ENCODE measurements around the gene HSF2BP. TPM values are rescaled to one million over a fixed set of nuclear protein-coding genes. Genes with fewer than 3 reads are reported as not detected.
"Not testable (repeated sequence)": the region's sequence is repeated elsewhere in the genome, so short reads cannot be mapped to it uniquely, and the experiment has no call there.

The HSF2BP gene
- total RNA-seq, 1 experiment from 2014 or later = 1.5 TPM

DNA sequence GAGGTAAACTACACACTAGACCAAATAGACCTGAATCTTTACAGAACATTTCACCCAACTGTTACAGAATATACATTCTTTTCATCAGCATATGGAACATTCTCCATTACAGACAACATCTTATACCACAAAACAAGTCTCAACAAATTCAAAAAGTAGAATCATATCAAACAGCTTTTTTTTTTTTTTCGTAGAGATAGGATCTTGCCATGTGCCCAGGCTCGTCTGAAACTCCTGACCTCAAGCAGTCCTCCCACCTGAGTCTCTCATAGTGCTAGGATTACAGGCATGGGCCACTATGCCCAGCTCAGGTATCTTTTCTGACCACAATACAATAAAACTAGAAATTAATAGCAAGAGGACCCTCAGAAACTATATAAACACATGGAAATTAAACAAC, 36.5 kb downstream of the HSF2BP start:
- Mint-ChIP-seq H3K36me3 (ENCODE audit: insufficient read depth, unreplicated experiment) (no peaks in the 10 kb centered on the region), H3K9me3 (ENCODE audit: low read depth, unreplicated experiment) (peaks cover 3% of the 10 kb centered on the region), H3K4me1 (ENCODE audit: low read depth, unreplicated experiment) (no peaks in the 10 kb centered on the region), H3K27me3 (ENCODE audit: unreplicated experiment) (no peaks in the 10 kb centered on the region), H3K4me3 (ENCODE audit: low read depth, unreplicated experiment) (no peak overlapping the region), H3K27ac (ENCODE audit: unreplicated experiment) (no peak overlapping the region)
- CTCF ChIA-PET = interaction anchor here (0.7 kb wide), 1 partner anchor 11 kb away, joined by 3 read pairs; no protein-coding TSS in a partner anchor
- no peak for TF ChIP-seq CTCF (IDR thresholded peaks at IDR 0.05; ENCODE audit: unreplicated experiment)
- intact Hi-C loops (cut with micrococcal nuclease; ENCODE audit: unreplicated experiment) = no loop called here
- no peak for DNase-seq
- BruUV-seq (replicated peaks) = no TSS peak

DNA sequence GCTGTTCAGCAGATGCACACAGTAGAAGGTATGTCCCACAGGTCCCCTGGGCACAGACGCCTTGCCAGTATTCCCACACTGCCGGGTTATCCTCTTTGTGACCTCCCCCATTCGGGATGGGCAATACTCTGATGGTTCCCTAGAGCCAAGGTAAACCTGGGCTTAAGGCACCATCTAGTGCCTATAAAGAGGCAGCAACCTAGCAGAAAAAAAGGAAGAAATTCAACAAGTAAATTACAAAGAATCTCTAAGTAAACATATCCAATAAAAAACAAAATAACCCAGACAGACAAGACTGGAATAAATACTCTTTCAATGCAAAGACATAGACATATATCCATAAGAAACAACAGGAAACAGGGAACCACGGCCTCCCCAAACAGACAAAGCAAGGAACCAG, 39.4 kb downstream of the HSF2BP start:
- no peaks in the 10 kb centered on the region for H3K4me1 Mint-ChIP-seq (ENCODE audit: low read depth, unreplicated experiment)
- H3K4me3 Mint-ChIP-seq (ENCODE audit: low read depth, unreplicated experiment) = no peak overlapping the region
- no peaks in the 10 kb centered on the region for H3K27me3 Mint-ChIP-seq (ENCODE audit: unreplicated experiment)
- intact Hi-C loops (cut with micrococcal nuclease; ENCODE audit: unreplicated experiment) = no loop called here
- DNase-seq = no peak
- no peak overlapping the region for H3K27ac Mint-ChIP-seq (ENCODE audit: unreplicated experiment)
- no TSS peak for BruUV-seq (replicated peaks)
- no peaks in the 10 kb centered on the region for H3K36me3 Mint-ChIP-seq (ENCODE audit: insufficient read depth, unreplicated experiment)
- CTCF ChIA-PET = no interaction called here
- no peak for TF ChIP-seq CTCF (IDR thresholded peaks at IDR 0.05; ENCODE audit: unreplicated experiment)
- peaks cover 3% of the 10 kb centered on the region for H3K9me3 Mint-ChIP-seq (ENCODE audit: low read depth, unreplicated experiment)

- Mint-ChIP-seq H3K4me3 (ENCODE audit: low read depth, unreplicated experiment) (no peak overlapping the region), H3K27ac (ENCODE audit: unreplicated experiment) (no peak overlapping the region), H3K9me3 (ENCODE audit: low read depth, unreplicated experiment) (peaks cover 3% of the 10 kb centered on the region), H3K27me3 (ENCODE audit: unreplicated experiment) (no peaks in the 10 kb centered on the region), H3K4me1 (ENCODE audit: low read depth, unreplicated experiment) (no peaks in the 10 kb centered on the region), H3K36me3 (ENCODE audit: insufficient read depth, unreplicated experiment) (no peaks in the 10 kb centered on the region)
- no peak for TF ChIP-seq CTCF (IDR thresholded peaks at IDR 0.05; ENCODE audit: unreplicated experiment)
- CTCF ChIA-PET = no interaction called here
- BruUV-seq (replicated peaks) = no TSS peak
- no peak for DNase-seq
- intact Hi-C loops (cut with micrococcal nuclease; ENCODE audit: unreplicated experiment) = no loop called here
Observed at GRCh38 chr21:43619344-43619743, 39.9 kb downstream of the HSF2BP start.

GRCh38 chr21:43618940-43619339, 40.3 kb downstream of the HSF2BP start:
- Mint-ChIP-seq H3K36me3 (ENCODE audit: insufficient read depth, unreplicated experiment) (no peaks in the 10 kb centered on the region), H3K4me3 (ENCODE audit: low read depth, unreplicated experiment) (no peak overlapping the region), H3K27me3 (ENCODE audit: unreplicated experiment) (no peaks in the 10 kb centered on the region), H3K9me3 (ENCODE audit: low read depth, unreplicated experiment) (peaks cover 3% of the 10 kb centered on the region), H3K27ac (ENCODE audit: unreplicated experiment) (no peak overlapping the region), H3K4me1 (ENCODE audit: low read depth, unreplicated experiment) (no peaks in the 10 kb centered on the region)
- no peak for DNase-seq
- intact Hi-C loops (cut with micrococcal nuclease; ENCODE audit: unreplicated experiment) = no loop called here
- BruUV-seq (replicated peaks) = no TSS peak
- TF ChIP-seq CTCF (IDR thresholded peaks at IDR 0.05; ENCODE audit: unreplicated experiment) = no peak
- CTCF ChIA-PET = no interaction called here

- H3K36me3 Mint-ChIP-seq (ENCODE audit: insufficient read depth, unreplicated experiment); BruUV-seq (replicated peaks); H3K27me3 Mint-ChIP-seq (ENCODE audit: unreplicated experiment); H3K4me3 Mint-ChIP-seq (ENCODE audit: low read depth, unreplicated experiment); H3K27ac Mint-ChIP-seq (ENCODE audit: unreplicated experiment); H3K9me3 Mint-ChIP-seq (ENCODE audit: low read depth, unreplicated experiment); H3K4me1 Mint-ChIP-seq (ENCODE audit: low read depth, unreplicated experiment); DNase-seq; CTCF ChIA-PET; intact Hi-C loops (cut with micrococcal nuclease; ENCODE audit: unreplicated experiment): not testable (repeated sequence)
Observed at GRCh38 chr21:43616861-43617260, 42.4 kb downstream of the HSF2BP start.

Data from Calu3 (cell line).